ENCODE measurements around the gene DKK3.
"Not testable (repeated sequence)": the region's sequence is repeated elsewhere in the genome, so short reads cannot be mapped to it uniquely, and the experiment has no call there.

DKK3 gene

GRCh38 chr11:12043221-12043620 is 34.8 kb upstream of the DKK3 start:
- DNase-seq (no peak), ATAC-seq (ENCODE audit: insufficient read depth, low read depth) (no peak)
- Histone ChIP-seq H3K4me1 (ENCODE audit: insufficient read depth, low read length) (peaks cover 8% of the 10 kb centered on the region), H4K20me1 (ENCODE audit: insufficient read depth, low read length) (no peaks in the 10 kb centered on the region), H3K27ac (ENCODE audit: low read length) (no peak overlapping the region), H2AFZ (ENCODE audit: low read depth, low read length) (no peak overlapping the region), H3K9ac (ENCODE audit: low read depth, low read length) (no peak overlapping the region), H3K4me2 (ENCODE audit: insufficient read depth, low read length) (no peak overlapping the region), H3K9me3 (ENCODE audit: insufficient read depth, low read length, severe bottlenecking) (no peaks in the 10 kb centered on the region), H3K4me3 (ENCODE audit: low read depth in 1 of 2, low read length in 2 of 2) (no peak overlapping the region), H3K36me3 (ENCODE audit: insufficient read depth, low read length) (no peaks in the 10 kb centered on the region), H3K27me3 (ENCODE audit: insufficient read depth, low read length, poor library complexity) (no peaks in the 10 kb centered on the region), H3K79me2 (ENCODE audit: insufficient read depth, low read length) (no peaks in the 10 kb centered on the region)
- TF ChIP-seq CTCF (IDR thresholded peaks at IDR 0.05; ENCODE audit: borderline replicate concordance, extremely low read depth, low read length, poor library complexity, severe bottlenecking) (no peak), EZH2 (IDR thresholded peaks at IDR 0.05; ENCODE audit: borderline replicate concordance, low read depth, low read length, severe bottlenecking) (no peak)

- no peaks in the 10 kb centered on the region for H3K79me2 ChIP-seq (ENCODE audit: insufficient read depth, low read length)
- no peak overlapping the region for H3K27ac ChIP-seq (ENCODE audit: low read length)
- H3K4me2 ChIP-seq (ENCODE audit: insufficient read depth, low read length), result no peak overlapping the region
- H3K4me3 ChIP-seq (ENCODE audit: low read depth in 1 of 2, low read length in 2 of 2), result no peak overlapping the region
- H3K4me1 ChIP-seq (ENCODE audit: insufficient read depth, low read length), result peaks cover 6% of the 10 kb centered on the region; the same call in 1 of the 2 replicates
- TF ChIP-seq CTCF (IDR thresholded peaks at IDR 0.05; ENCODE audit: borderline replicate concordance, extremely low read depth, low read length, poor library complexity, severe bottlenecking) (no peak), EZH2 (IDR thresholded peaks at IDR 0.05; ENCODE audit: borderline replicate concordance, low read depth, low read length, severe bottlenecking) (no peak)
- H2AFZ ChIP-seq (ENCODE audit: low read depth, low read length), result no peak overlapping the region
- no peaks in the 10 kb centered on the region for H3K36me3 ChIP-seq (ENCODE audit: insufficient read depth, low read length)
- no peak overlapping the region for H3K9ac ChIP-seq (ENCODE audit: low read depth, low read length)
- no peak for ATAC-seq (ENCODE audit: insufficient read depth, low read depth)
- no peaks in the 10 kb centered on the region for H3K27me3 ChIP-seq (ENCODE audit: insufficient read depth, low read length, poor library complexity)
- no peaks in the 10 kb centered on the region for H3K9me3 ChIP-seq (ENCODE audit: insufficient read depth, low read length, severe bottlenecking)
- DNase-seq, result no peak
- no peaks in the 10 kb centered on the region for H4K20me1 ChIP-seq (ENCODE audit: insufficient read depth, low read length)
Observed at GRCh38 chr11:12042215-12042676, 33.8 kb upstream of the DKK3 start.

- H3K9ac ChIP-seq (ENCODE audit: low read depth, low read length); H3K9me3 ChIP-seq (ENCODE audit: insufficient read depth, low read length, severe bottlenecking); H3K36me3 ChIP-seq (ENCODE audit: insufficient read depth, low read length); H3K4me3 ChIP-seq (ENCODE audit: low read depth in 1 of 2, low read length in 2 of 2); H3K79me2 ChIP-seq (ENCODE audit: insufficient read depth, low read length); H3K27ac ChIP-seq (ENCODE audit: low read length); H3K4me1 ChIP-seq (ENCODE audit: insufficient read depth, low read length); DNase-seq; H3K27me3 ChIP-seq (ENCODE audit: insufficient read depth, low read length, poor library complexity); H3K4me2 ChIP-seq (ENCODE audit: insufficient read depth, low read length); H2AFZ ChIP-seq (ENCODE audit: low read depth, low read length); ATAC-seq (ENCODE audit: insufficient read depth, low read depth); H4K20me1 ChIP-seq (ENCODE audit: insufficient read depth, low read length): not testable (repeated sequence)
Observed at GRCh38 chr11:12040719-12041118, 32.3 kb upstream of the DKK3 start.

- no peaks in the 10 kb centered on the region for H3K4me1 ChIP-seq (ENCODE audit: insufficient read depth, low read length)
- ATAC-seq (ENCODE audit: insufficient read depth, low read depth), result no peak
- no peak overlapping the region for H2AFZ ChIP-seq (ENCODE audit: low read depth, low read length)
- no peaks in the 10 kb centered on the region for H3K36me3 ChIP-seq (ENCODE audit: insufficient read depth, low read length)
- H3K9me3 ChIP-seq (ENCODE audit: insufficient read depth, low read length, severe bottlenecking), result no peaks in the 10 kb centered on the region
- H3K27ac ChIP-seq (ENCODE audit: low read length), result no peak overlapping the region
- no peak for TF ChIP-seq EZH2 (IDR thresholded peaks at IDR 0.05; ENCODE audit: borderline replicate concordance, low read depth, low read length, severe bottlenecking)
- TF ChIP-seq CTCF (IDR thresholded peaks at IDR 0.05; ENCODE audit: borderline replicate concordance, extremely low read depth, low read length, poor library complexity, severe bottlenecking), result no peak
- H3K27me3 ChIP-seq (ENCODE audit: insufficient read depth, low read length, poor library complexity), result peaks cover 17% of the 10 kb centered on the region
- no peak overlapping the region for H3K4me3 ChIP-seq (ENCODE audit: low read depth in 1 of 2, low read length in 2 of 2)
- H3K4me2 ChIP-seq (ENCODE audit: insufficient read depth, low read length), result no peak overlapping the region
- no peaks in the 10 kb centered on the region for H4K20me1 ChIP-seq (ENCODE audit: insufficient read depth, low read length)
- no peak overlapping the region for H3K9ac ChIP-seq (ENCODE audit: low read depth, low read length)
- no peaks in the 10 kb centered on the region for H3K79me2 ChIP-seq (ENCODE audit: insufficient read depth, low read length)
- no peak for DNase-seq
Observed at GRCh38 chr11:12032968-12033367, 24.5 kb upstream of the DKK3 start.
